A673 (cell line): ENCODE results near the gene DEPDC1.

Source experiments
- CTCF ChIP-seq: fragments of 300-800, 200-600 bp; sonication (generic); conservative IDR thresholded peaks from 2 replicates; pipeline ENCODE4 v1.5.1; 2017; ENCODE audit warnings: low read depth, mild to moderate bottlenecking, antibody characterized with exemption, low read length, moderate library complexity, mixed read lengths
- EZH2 ChIP-seq: fragments of 200-600 bp; sonication (generic); IDR thresholded peaks from 2 replicates; pipeline ENCODE4 v1.6.1; 2017; ENCODE audit warnings: borderline replicate concordance, low read depth, mild to moderate bottlenecking, mixed read lengths, antibody characterized with exemption, low read length; ENCODE audit not compliant: poor library complexity, severe bottlenecking

GRCh38 chr1:68442822-68443556 is 53.9 kb downstream of the DEPDC1 start:
- TF ChIP-seq CTCF = peak; percentile 82
- TF ChIP-seq EZH2 = no peak
